NCI-H526 treated with DMSO at 0.1 percent for 48 hours (cell line): ENCODE results near the gene FNDC3A.

Experiments used
- DNase-seq: peaks from one replicate; lab custom pipeline; 2025; lab: John Stamatoyannopoulos, UW

FNDC3A gene

GRCh38 chr13:48975856-48976575 lies at the start of gene FNDC3A:
TSS of gene FNDC3A (plus strand) at chr13:48975912. CDS start at chr13:49006191, 30,279 bp downstream.
- DNase-seq = peak; percentile 92

GRCh38 chr13:48928757-48929430 lies 46.8 kb upstream of the FNDC3A start:
- no peak for DNase-seq

GRCh38 chr13:48930918-48931317 lies 44.8 kb upstream of the FNDC3A start:
- DNase-seq = no peak

- DNase-seq = no peak
These were observed 37.3 kb upstream of the FNDC3A start for GRCh38 chr13:48938308-48938943.

GRCh38 chr13:48939728-48940127 lies 36.0 kb upstream of the FNDC3A start:
- no peak for DNase-seq

- DNase-seq = no peak
These were observed 33.6 kb upstream of the FNDC3A start for GRCh38 chr13:48942131-48942530.

GRCh38 chr13:48944221-48944620 lies 31.5 kb upstream of the FNDC3A start:
- no peak for DNase-seq

- no peak for DNase-seq
These were observed 30.1 kb upstream of the FNDC3A start for GRCh38 chr13:48945626-48946025.

- no peak for DNase-seq
These were observed 29.5 kb upstream of the FNDC3A start for GRCh38 chr13:48946163-48946562.

GRCh38 chr13:48949566-48950500 lies 25.9 kb upstream of the FNDC3A start:
- DNase-seq = no peak

GRCh38 chr13:48950501-48950875 lies 25.2 kb upstream of the FNDC3A start:
- no peak for DNase-seq

- DNase-seq = no peak
These were observed 21.6 kb upstream of the FNDC3A start for GRCh38 chr13:48954081-48954480.

- no peak for DNase-seq
These were observed 20.2 kb upstream of the FNDC3A start for GRCh38 chr13:48955536-48955935.

- DNase-seq = no peak
These were observed 14.3 kb upstream of the FNDC3A start for GRCh38 chr13:48961379-48961778.

GRCh38 chr13:48962281-48962680 lies 13.4 kb upstream of the FNDC3A start:
- no peak for DNase-seq

GRCh38 chr13:48965736-48966135 lies 10.0 kb upstream of the FNDC3A start:
- DNase-seq = no peak

- no peak for DNase-seq
These were observed 6.0 kb upstream of the FNDC3A start for GRCh38 chr13:48969685-48970084.

- no peak for DNase-seq
These were observed 1.8 kb upstream of the FNDC3A start for GRCh38 chr13:48973845-48974431.

GRCh38 chr13:48975101-48975855 lies 434 bp upstream of the FNDC3A start:
- peak; percentile 84 for DNase-seq

GRCh38 chr13:48976576-48977285 lies 1.0 kb downstream of the FNDC3A start:
- peak; percentile 92 for DNase-seq
